Measurements from ENCODE around the gene KAZALD1.

DNA sequence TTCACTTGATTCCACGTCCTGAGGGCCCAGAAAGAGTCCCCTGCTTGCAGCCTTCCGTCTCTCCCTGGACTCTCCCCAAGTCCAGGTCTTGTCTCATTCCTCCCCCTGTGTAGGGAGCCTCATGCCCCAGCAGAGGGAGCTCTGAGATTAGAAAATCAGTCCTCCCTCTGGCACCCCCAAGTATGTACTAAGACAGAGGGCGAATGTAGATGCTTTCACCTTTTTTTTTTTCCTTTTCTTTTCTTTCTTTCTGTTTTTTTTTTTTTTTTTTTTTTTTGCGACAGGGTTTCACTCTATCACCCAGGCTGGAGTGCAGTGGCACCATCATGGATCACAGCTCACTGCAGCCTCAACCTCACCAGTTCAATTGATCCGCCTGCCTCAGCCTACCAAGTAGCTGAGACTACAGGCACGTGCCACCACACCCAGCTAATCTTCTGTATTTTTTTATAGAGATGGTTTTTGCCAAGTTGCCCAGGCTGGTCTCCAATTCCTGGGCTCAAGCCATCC lies 20.5 kb upstream of the KAZALD1 start:
- TF ChIP-seq, protein P1, sequence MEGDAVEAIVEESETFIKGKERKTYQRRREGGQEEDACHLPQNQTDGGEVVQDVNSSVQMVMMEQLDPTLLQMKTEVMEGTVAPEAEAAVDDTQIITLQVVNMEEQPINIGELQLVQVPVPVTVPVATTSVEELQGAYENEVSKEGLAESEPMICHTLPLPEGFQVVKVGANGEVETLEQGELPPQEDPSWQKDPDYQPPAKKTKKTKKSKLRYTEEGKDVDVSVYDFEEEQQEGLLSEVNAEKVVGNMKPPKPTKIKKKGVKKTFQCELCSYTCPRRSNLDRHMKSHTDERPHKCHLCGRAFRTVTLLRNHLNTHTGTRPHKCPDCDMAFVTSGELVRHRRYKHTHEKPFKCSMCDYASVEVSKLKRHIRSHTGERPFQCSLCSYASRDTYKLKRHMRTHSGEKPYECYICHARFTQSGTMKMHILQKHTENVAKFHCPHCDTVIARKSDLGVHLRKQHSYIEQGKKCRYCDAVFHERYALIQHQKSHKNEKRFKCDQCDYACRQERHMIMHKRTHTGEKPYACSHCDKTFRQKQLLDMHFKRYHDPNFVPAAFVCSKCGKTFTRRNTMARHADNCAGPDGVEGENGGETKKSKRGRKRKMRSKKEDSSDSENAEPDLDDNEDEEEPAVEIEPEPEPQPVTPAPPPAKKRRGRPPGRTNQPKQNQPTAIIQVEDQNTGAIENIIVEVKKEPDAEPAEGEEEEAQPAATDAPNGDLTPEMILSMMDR (IDR thresholded peaks at IDR 0.05 in 2 of 3, conservative IDR thresholded peaks at IDR 0.05 in 1 of 3; ENCODE audit: borderline replicate concordance in 1 of 3, insufficient read depth in 1 of 3, low read depth in 2 of 3, low read length in 2 of 3) = peak in 2 of 3 experiments; percentile 96; a peak in 4 of 6 replicates
- TF ChIP-seq POLR2AphosphoS5 (IDR thresholded peaks at IDR 0.05; ENCODE audit: low read depth, low read length) = peak; percentile 56
- no peak for TF ChIP-seq CBX3 (IDR thresholded peaks at IDR 0.05; ENCODE audit: low read depth)
- TF ChIP-seq ZNF274 (IDR thresholded peaks at IDR 0.05; ENCODE audit: low read depth, low read length) = no peak
- TF ChIP-seq ELF1 (IDR thresholded peaks at IDR 0.05; ENCODE audit: borderline replicate concordance, low read depth) = no peak
- TF ChIP-seq ZFX (IDR thresholded peaks at IDR 0.05) = no peak
- no peak for TF ChIP-seq POLR2A (IDR thresholded peaks at IDR 0.05; ENCODE audit: borderline replicate concordance, extremely low read depth, insufficient read depth, insufficient read length)
- TF ChIP-seq EZH2 (IDR thresholded peaks at IDR 0.05) = no peak
- TF ChIP-seq, protein P2, sequence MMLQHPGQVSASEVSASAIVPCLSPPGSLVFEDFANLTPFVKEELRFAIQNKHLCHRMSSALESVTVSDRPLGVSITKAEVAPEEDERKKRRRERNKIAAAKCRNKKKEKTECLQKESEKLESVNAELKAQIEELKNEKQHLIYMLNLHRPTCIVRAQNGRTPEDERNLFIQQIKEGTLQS (IDR thresholded peaks at IDR 0.05) = no peak
- TF ChIP-seq SIN3A (IDR thresholded peaks at IDR 0.05; ENCODE audit: low read depth) = no peak
- TF ChIP-seq YY1 (IDR thresholded peaks at IDR 0.05; ENCODE audit: extremely low read depth, insufficient replicate concordance, low read depth, low read length) = peak; percentile 48

Measured in HCT116 (cell line).